Activated effector memory CD4-positive, alpha-beta T cell treated with Interleukin-2 at 50 U/mL for 16 hours (primary cell): ENCODE measurements around the gene MORN5.

Experiments used
- DNase-seq: peaks from one replicate; pipeline ENCODE4 v3.0.0-alpha.2; 2020

Gene MORN5

GRCh38 chr9:122192914-122193525, 33.3 kb downstream of the MORN5 start:
- no peak for DNase-seq

- no peak for DNase-seq
Observed at GRCh38 chr9:122193651-122194050, 33.9 kb downstream of the MORN5 start.

GRCh38 chr9:122195875-122196274, 36.2 kb downstream of the MORN5 start:
- no peak for DNase-seq

GRCh38 chr9:122197426-122197825, 37.7 kb downstream of the MORN5 start:
- DNase-seq: no peak

- no peak for DNase-seq
Observed at GRCh38 chr9:122197882-122198281, 38.2 kb downstream of the MORN5 start.

- no peak for DNase-seq
Observed at GRCh38 chr9:122200960-122201595, 41.4 kb downstream of the MORN5 start.

- no peak for DNase-seq
Observed at GRCh38 chr9:122201641-122202040, 41.9 kb downstream of the MORN5 start.

- DNase-seq: no peak
Observed at GRCh38 chr9:122202111-122202510, 42.4 kb downstream of the MORN5 start.

GRCh38 chr9:122204055-122204454, 44.3 kb downstream of the MORN5 start:
- no peak for DNase-seq

GRCh38 chr9:122204491-122204890, 44.8 kb downstream of the MORN5 start:
- no peak for DNase-seq

GRCh38 chr9:122205176-122205575, 45.5 kb downstream of the MORN5 start:
- no peak for DNase-seq

- DNase-seq: no peak
Observed at GRCh38 chr9:122206118-122207046, 46.7 kb downstream of the MORN5 start.

- DNase-seq: no peak
Observed at GRCh38 chr9:122207096-122207495, 47.4 kb downstream of the MORN5 start.

- no peak for DNase-seq
Observed at GRCh38 chr9:122209451-122209850, 49.7 kb downstream of the MORN5 start.

- DNase-seq: no peak
Observed at GRCh38 chr9:122212473-122213004, 52.8 kb downstream of the MORN5 start.

- DNase-seq: no peak
Observed at GRCh38 chr9:122213102-122213588, 53.4 kb downstream of the MORN5 start.

- peak; percentile 18 for DNase-seq
Observed at GRCh38 chr9:122213589-122214413, 54.1 kb downstream of the MORN5 start.

- no peak for DNase-seq
Observed at GRCh38 chr9:122214507-122214906, 54.8 kb downstream of the MORN5 start.

GRCh38 chr9:122215663-122216062, 56.0 kb downstream of the MORN5 start:
- DNase-seq: no peak

- no peak for DNase-seq
Observed at GRCh38 chr9:122216138-122216797, 56.6 kb downstream of the MORN5 start.

GRCh38 chr9:122216798-122217418, 57.2 kb downstream of the MORN5 start:
- DNase-seq: no peak
